Panc1 (cell line): ENCODE results near the gene CREB5. TPM values are rescaled to one million over a fixed set of nuclear protein-coding genes. Genes with fewer than 3 reads are reported as not detected.

ENCODE experiments used
- ATAC-seq: fragments of 200-7000 bp; cut with Tn5 transposase; 2 replicates; pipeline ENCODE4 v1.9.1; 2020; ENCODE audit warnings: mild to moderate bottlenecking, moderate library complexity
- BruUV-seq: library from RNA; stranded (reverse); fragments of 400-500 nt; replicated peaks from 2 replicates; lab custom pipeline; 2021; lab: Mats Ljungman, UMichigan
- CTCF ChIA-PET: fragments of 300-600 bp; sonication (Branson Sonifier 250); formaldehyde crosslinking; loops from one replicate; lab custom pipeline; 2022; ENCODE audit warnings: antibody characterized with exemption; lab: Charles Lee
- POLR2A ChIA-PET: fragments of 300-600 bp; sonication (Branson Sonifier 250); formaldehyde crosslinking; loops from one replicate; lab custom pipeline; 2022; ENCODE audit warnings: antibody characterized with exemption; lab: Charles Lee
- DNase-seq: peaks from one replicate; pipeline ENCODE4 v3.0.0-alpha.2; 2010; ENCODE audit warnings: low read depth, low spot score
- H3K27ac ChIP-seq: 2 replicates; pipeline ENCODE4 v1.5.1; 2011; ENCODE audit warnings: mild to moderate bottlenecking, low read length, inconsistent platforms
- H3K27me3 ChIP-seq: fragments of 200-500 bp; sonication (Bioruptor generic); 2 replicates; pipeline ENCODE4 v1.6.0; 2014; ENCODE audit warnings: low read length, inconsistent platforms; ENCODE audit not compliant: control insufficient read depth, insufficient read depth
- H3K36me3 ChIP-seq: fragments of 200-500 bp; sonication (Bioruptor generic); 2 replicates; pipeline ENCODE4 v1.5.1; 2014; ENCODE audit warnings: inconsistent platforms, mild to moderate bottlenecking, low read length, moderate library complexity; ENCODE audit not compliant: control insufficient read depth, insufficient read depth
- H3K4me1 ChIP-seq: 2 replicates; pipeline ENCODE4 v1.5.1; 2011; ENCODE audit warnings: inconsistent platforms, mild to moderate bottlenecking, low read length, moderate library complexity; ENCODE audit not compliant: control insufficient read depth, insufficient read depth
- H3K4me3 ChIP-seq, 2 experiments: 2 replicates each; pipeline ENCODE4 v1.5.1; 2011 to 2012; ENCODE audit warnings: low read depth in 2 of 2, low read length in 2 of 2, mild to moderate bottlenecking in 2 of 2, inconsistent platforms in 1 of 2, moderate library complexity in 1 of 2
- H3K9me3 ChIP-seq: fragments of 200-500 bp; sonication (Bioruptor generic); 2 replicates; pipeline ENCODE4 v1.5.1; 2014; ENCODE audit warnings: low read depth, mild to moderate bottlenecking, inconsistent platforms, low read length, moderate library complexity; ENCODE audit not compliant: control insufficient read depth, insufficient read depth
- CTCF ChIP-seq: fragments of 450-650 bp; IDR thresholded peaks from 2 replicates; pipeline ENCODE4 v1.5.1; 2017; ENCODE audit warnings: mild to moderate bottlenecking
- POLR2AphosphoS5 ChIP-seq: IDR thresholded peaks from 2 replicates; pipeline ENCODE4 v1.6.1; 2012; ENCODE audit warnings: mild to moderate bottlenecking, low read depth, low read length, moderate library complexity
- REST ChIP-seq, 2 experiments: IDR thresholded peaks; 2 replicates each; pipeline ENCODE4 v1.6.1; 2011 to 2012; ENCODE audit warnings: low read depth in 2 of 2, control low read depth in 1 of 2, low read length in 1 of 2, mild to moderate bottlenecking in 1 of 2, moderate library complexity in 1 of 2; ENCODE audit not compliant: insufficient read depth in 1 of 2
- SIN3A ChIP-seq: IDR thresholded peaks from 2 replicates; pipeline ENCODE4 v1.6.1; 2012; ENCODE audit warnings: low read depth, mild to moderate bottlenecking, low read length, moderate library complexity, borderline replicate concordance; ENCODE audit not compliant: insufficient read depth
- TCF7L2 ChIP-seq: IDR thresholded peaks from 2 replicates; pipeline ENCODE4 v1.6.1; 2011; ENCODE audit warnings: mild to moderate bottlenecking, low read depth, low read length, inconsistent platforms
- in situ Hi-C: cut with HindIII; loops from 2 replicates; pipeline ENCODE4 v1.10.0; 2016; ENCODE audit warnings: low sequenced_read_pairs, low pct_unique_long_range_greater_than_20kb
- intact Hi-C: fragments of 100-400 bp; cut with micrococcal nuclease; formaldehyde crosslinking; loops from one replicate; pipeline ENCODE4 v1.10.0; 2022; ENCODE audit not compliant: unreplicated experiment
- total RNA-seq: library from RNA; stranded (reverse); gene quantifications from one replicate; pipeline ENCODE4 v1.2.1, GENCODE V29; 2021; ENCODE audit not compliant: unreplicated experiment

The CREB5 gene
- total RNA-seq, 1 experiment from 2014 or later: 3.1 TPM

GRCh38 chr7:28606421-28606820 is 194.1 kb downstream of the CREB5 start:
- DNase-seq (no peak), ATAC-seq (no peak)
- H3K27me3 ChIP-seq: peaks cover 3% of the 10 kb centered on the region; the same call in 1 of the 2 replicates
- no TSS peak for BruUV-seq
- H3K4me1 ChIP-seq: no peaks in the 10 kb centered on the region
- H3K9me3 ChIP-seq: no peaks in the 10 kb centered on the region
- in situ Hi-C loops (no loop called here), intact Hi-C loops (no loop called here)
- TF ChIP-seq POLR2AphosphoS5 (no peak), CTCF (no peak), TCF7L2 (no peak), SIN3A (no peak), REST (IDR thresholded peaks at IDR 0.05; ENCODE audit: insufficient read depth in 1 of 2, low read depth in 2 of 2, low read length in 1 of 2) (no peak)
- ChIA-PET CTCF (no interaction called here), POLR2A (no interaction called here)
- no peaks in the 10 kb centered on the region for H3K36me3 ChIP-seq
- no peak overlapping the region for H3K4me3 ChIP-seq
- H3K27ac ChIP-seq: no peak overlapping the region

DNA sequence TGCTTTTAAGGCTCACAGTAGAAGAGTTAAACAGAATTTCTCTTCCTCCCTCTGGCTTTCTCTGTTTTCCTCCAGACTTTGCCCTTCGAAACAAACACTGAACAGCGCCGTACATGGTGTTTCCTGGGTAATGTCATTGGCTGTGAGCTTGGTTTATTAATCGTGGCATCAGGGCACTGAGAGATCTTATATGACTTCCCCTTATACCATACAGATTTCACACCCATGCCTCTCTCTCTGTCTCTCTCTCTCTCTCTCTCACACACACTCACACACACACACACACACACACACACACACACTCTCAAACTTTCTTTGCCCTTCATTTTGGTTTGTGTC is 195.5 kb downstream of the CREB5 start:
- Histone ChIP-seq H3K9me3 (no peaks in the 10 kb centered on the region), H3K27ac (no peak overlapping the region), H3K36me3 (no peaks in the 10 kb centered on the region), H3K27me3 (peaks cover 3% of the 10 kb centered on the region; the same call in 1 of the 2 replicates), H3K4me3 (no peak overlapping the region), H3K4me1 (no peaks in the 10 kb centered on the region)
- TF ChIP-seq POLR2AphosphoS5: no peak
- TF ChIP-seq TCF7L2: no peak
- TF ChIP-seq REST (IDR thresholded peaks at IDR 0.05; ENCODE audit: insufficient read depth in 1 of 2, low read depth in 2 of 2, low read length in 1 of 2): no peak
- TF ChIP-seq SIN3A: no peak
- no peak for TF ChIP-seq CTCF
- in situ Hi-C loops: no loop called here
- no TSS peak for BruUV-seq
- intact Hi-C loops: no loop called here
- ATAC-seq: no peak
- ChIA-PET CTCF (interaction anchor here (0.6 kb wide), 1 partner anchor 46 kb away, joined by 5 read pairs; no protein-coding TSS in a partner anchor), POLR2A (no interaction called here)
- DNase-seq: no peak
